ENCODE results near the gene MOB2. TPM values are rescaled to one million over a fixed set of nuclear protein-coding genes. Genes with fewer than 3 reads are reported as not detected.

MOB2 gene
- total RNA-seq, 1 donor = 16.8 TPM

GRCh38 chr11:1460396-1460985 lies 26.1 kb downstream of the MOB2 start:
- TF ChIP-seq CTCF (IDR thresholded peaks at IDR 0.05; ENCODE audit: insufficient read depth, low read depth, low read length) = no peak
- peak overlapping the region; percentile 33 for H3K4me3 ChIP-seq (ENCODE audit: low read depth, low read length)
- DNase-seq (ENCODE audit: low read depth) = peak; percentile 80

DNA sequence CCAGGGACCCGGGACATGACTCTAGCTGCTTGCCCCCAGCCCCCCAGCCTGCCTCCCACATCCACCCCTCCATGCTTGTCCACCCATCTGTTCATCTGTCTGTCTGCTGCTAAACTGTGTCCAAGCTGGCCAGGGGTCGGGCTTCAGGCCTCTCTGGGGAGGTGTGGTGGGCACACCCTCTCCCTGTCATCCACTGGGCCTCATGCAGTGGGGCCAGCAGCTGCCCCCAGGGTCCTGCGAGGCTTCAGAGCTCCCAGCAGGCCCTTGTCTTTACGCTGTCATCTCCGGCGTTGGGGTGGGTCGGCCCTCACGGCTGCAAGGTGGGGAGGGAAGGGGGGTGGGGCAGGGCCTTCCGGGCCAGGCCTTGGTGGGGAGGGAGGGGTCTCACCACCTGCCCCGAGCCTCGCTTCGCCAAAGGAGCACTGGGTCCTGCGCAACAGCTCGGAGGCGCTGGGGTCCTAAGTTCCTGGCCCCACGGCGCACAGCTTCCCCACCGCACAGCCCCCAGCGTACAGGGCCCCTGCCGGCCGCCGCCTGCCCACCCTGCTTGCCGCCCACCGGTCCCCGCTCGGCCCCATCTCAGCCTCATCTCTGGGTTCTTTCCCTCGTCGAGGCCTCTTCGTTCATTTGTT lies 26.7 kb downstream of the MOB2 start:
- no peak for TF ChIP-seq CTCF (IDR thresholded peaks at IDR 0.05; ENCODE audit: insufficient read depth, low read depth, low read length)
- H3K4me3 ChIP-seq (ENCODE audit: low read depth, low read length) = peak overlapping the region; percentile 9
- no peak for DNase-seq (ENCODE audit: low read depth)

DNA sequence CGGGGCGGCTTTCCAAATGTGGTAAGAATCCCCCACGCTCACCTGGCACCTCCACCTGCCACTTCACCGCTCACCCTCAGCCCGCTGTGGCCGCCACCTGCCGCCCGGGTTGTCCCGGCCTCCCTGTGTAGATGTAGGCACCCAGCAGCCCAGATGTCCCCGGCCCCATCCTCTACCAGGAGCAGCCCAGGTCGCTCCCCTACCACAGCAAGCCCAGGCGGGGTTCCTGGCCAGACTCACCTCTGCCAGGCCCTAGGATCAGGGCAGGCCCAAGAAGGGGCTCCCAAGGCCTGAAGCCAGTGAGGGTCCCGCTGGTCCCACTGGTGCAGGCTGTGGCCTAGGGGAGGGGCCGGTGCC lies 27.4 kb downstream of the MOB2 start:
- H3K4me3 ChIP-seq (ENCODE audit: low read depth, low read length) = no peak overlapping the region
- no peak for TF ChIP-seq CTCF (IDR thresholded peaks at IDR 0.05; ENCODE audit: insufficient read depth, low read depth, low read length)
- no peak for DNase-seq (ENCODE audit: low read depth)

DNA sequence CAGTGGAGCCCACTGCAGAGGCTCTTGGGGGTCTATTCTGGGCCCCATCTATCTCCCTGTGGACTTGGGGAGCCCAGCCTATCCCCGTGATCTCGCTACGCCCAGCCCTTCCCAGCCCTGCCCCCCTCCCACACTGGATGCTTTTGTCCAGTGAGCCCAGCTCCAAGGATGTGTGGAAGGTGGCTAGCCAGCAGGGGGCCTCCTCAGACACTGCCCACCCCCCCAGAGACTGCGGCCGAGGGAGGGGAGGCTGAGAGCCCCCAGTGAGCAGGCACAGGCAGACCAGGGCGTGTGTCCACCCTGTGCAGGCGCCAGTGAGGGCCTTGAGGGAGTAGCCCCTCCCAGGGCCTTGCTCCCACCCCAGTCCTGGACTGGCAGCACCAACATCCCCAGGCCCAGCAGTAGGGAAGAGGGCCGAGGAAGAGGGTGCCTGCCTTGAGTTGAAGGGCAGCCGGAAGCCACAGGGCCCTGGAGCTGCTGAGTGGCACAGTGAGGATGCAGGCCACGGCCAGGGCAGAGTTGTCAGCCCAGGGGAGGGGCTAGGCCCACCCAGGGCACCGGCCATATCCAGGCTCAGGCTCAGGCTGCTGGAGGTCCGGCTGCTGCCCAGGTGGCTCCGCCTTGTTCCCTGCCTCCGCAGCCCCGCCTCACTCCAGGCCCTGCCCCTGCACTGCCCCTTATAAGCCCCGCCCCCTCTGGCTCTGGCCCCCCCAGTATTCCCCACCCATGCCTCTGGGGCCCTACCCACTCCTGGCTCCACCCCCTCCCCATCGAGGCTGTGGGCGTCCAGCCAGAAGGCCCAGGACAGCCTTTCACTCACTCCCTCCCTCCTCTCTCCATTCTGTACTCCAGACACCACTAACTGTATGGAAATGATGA lies 28.0 kb downstream of the MOB2 start:
- H3K4me3 ChIP-seq (ENCODE audit: low read depth, low read length) = no peak overlapping the region
- DNase-seq (ENCODE audit: low read depth) = peak; percentile 50
- peak; percentile 33 for TF ChIP-seq CTCF (IDR thresholded peaks at IDR 0.05; ENCODE audit: insufficient read depth, low read depth, low read length)

GRCh38 chr11:1457856-1458255 lies 28.7 kb downstream of the MOB2 start:
- H3K4me3 ChIP-seq (ENCODE audit: low read depth, low read length) = no peak overlapping the region
- no peak for TF ChIP-seq CTCF (IDR thresholded peaks at IDR 0.05; ENCODE audit: insufficient read depth, low read depth, low read length)
- DNase-seq (ENCODE audit: low read depth) = no peak

DNA sequence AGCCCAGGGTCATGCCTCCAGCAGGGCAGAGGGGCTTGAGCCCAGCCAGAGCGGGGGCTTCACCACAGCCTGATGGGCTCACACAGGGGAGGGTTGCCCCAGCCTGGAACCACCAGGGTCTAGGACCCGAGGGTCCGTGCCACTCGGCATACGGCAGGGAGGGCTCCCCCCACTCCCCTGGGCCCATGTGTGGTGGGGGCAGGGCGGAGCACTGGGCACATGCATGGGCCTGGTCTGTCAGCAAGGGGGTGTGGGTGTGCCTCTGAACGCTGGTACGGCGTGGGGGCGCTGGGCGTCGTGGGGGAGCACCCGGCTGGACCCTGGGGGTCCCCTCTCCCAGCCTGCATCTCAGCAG lies 29.3 kb downstream of the MOB2 start:
- H3K4me3 ChIP-seq (ENCODE audit: low read depth, low read length) = no peak overlapping the region
- no peak for DNase-seq (ENCODE audit: low read depth)
- TF ChIP-seq CTCF (IDR thresholded peaks at IDR 0.05; ENCODE audit: insufficient read depth, low read depth, low read length) = no peak
